Heart left ventricle (tissue), 16 donors: Measurements from ENCODE around the gene TRPM3. TPM values are rescaled to one million over a fixed set of nuclear protein-coding genes. Genes with fewer than 3 reads are reported as not detected.

Experiments
- ATAC-seq, 4 donors: fragments of 200-7000 bp; cut with Tn5 transposase; one replicate each; pipeline ENCODE4 v1.9.1; 2020 to 2022; ENCODE audit warnings: moderate library complexity in 4 of 4, mild to moderate bottlenecking in 3 of 4, moderate number of reproducible peaks in 1 of 4
- DNase-seq, 5 donors: peaks; one replicate each; pipeline ENCODE4 v3.0.0-alpha.2; 2020
- H3K27ac ChIP-seq, 12 donors: fragments of 200-600 bp; sonication (generic) in 4 of 12; one replicate each; pipeline versions ENCODE4 v1.5.0 to v1.8.0; 2016 to 2022; ENCODE audit warnings: mild to moderate bottlenecking in 2 of 12
- H3K27me3 ChIP-seq, 9 donors: fragments of 200-600 bp; sonication (generic) in 2 of 9; one replicate each; pipeline versions ENCODE4 v1.5.1 to v1.8.0; 2016 to 2022; ENCODE audit warnings: mild to moderate bottlenecking in 3 of 9
- H3K36me3 ChIP-seq, 9 donors: fragments of 200-600 bp; sonication (generic) in 2 of 9; one replicate each; pipeline versions ENCODE4 v1.5.0 to v1.8.0; 2018 to 2022; ENCODE audit warnings: mild to moderate bottlenecking in 2 of 9
- H3K4me1 ChIP-seq, 12 donors: fragments of 200-600 bp; sonication (generic) in 4 of 12; one replicate each; pipeline versions ENCODE4 v1.5.0 to v1.8.0; 2016 to 2022; ENCODE audit warnings: mild to moderate bottlenecking in 3 of 12
- H3K4me3 ChIP-seq, 12 donors: fragments of 200-600 bp; sonication (generic) in 4 of 12; one replicate each; pipeline versions ENCODE4 v1.5.0 to v1.8.0; 2017 to 2022; ENCODE audit warnings: mild to moderate bottlenecking in 9 of 12, moderate library complexity in 4 of 12
- H3K9me3 ChIP-seq, 12 donors: fragments of 200-600 bp; sonication (generic) in 4 of 12; one replicate each; pipeline versions ENCODE4 v1.5.0 to v1.8.0; 2016 to 2022; ENCODE audit warnings: mild to moderate bottlenecking in 1 of 12
- CTCF ChIP-seq, 12 donors: fragments of 200-600 bp; sonication (generic) in 4 of 12; IDR thresholded peaks; one replicate each; pipeline versions ENCODE4 v1.5.0 to v1.8.0; 2018 to 2022; ENCODE audit warnings: antibody characterized with exemption in 12 of 12, mild to moderate bottlenecking in 5 of 12
- POLR2A ChIP-seq, 2 donors: fragments of 450-650 bp; IDR thresholded peaks; one replicate each; pipeline ENCODE4 v1.6.1; 2017; ENCODE audit warnings: antibody characterized with exemption in 2 of 2, mild to moderate bottlenecking in 2 of 2, moderate library complexity in 2 of 2
- WGBS, 4 donors: extraction: QIAGEN DNeasy Blood & Tissue Kit in 2 of 4; methylation state at CpG; one replicate each; pipeline versions ENCODE4 v1.1.5 to v1.1.7; 2013 to 2018; 5-methylcytosine and 5-hydroxymethylcytosine counted together
- intact Hi-C, 10 donors: fragments of 100-400 bp; cut with DNase I; formaldehyde crosslinking; loops; one replicate each; pipeline versions ENCODE4 v1.11.1 to v1.14.2; 2022
- polyA plus RNA-seq, 2 donors: library from polyadenylated mRNA; stranded (reverse); fragments of 200-250 nt; gene quantifications; one replicate each; pipeline ENCODE4 v1.2.3, GENCODE V29; 2013
- total RNA-seq, 9 donors: library from RNA; depleted of rRNA in 2 of 9; stranded (reverse); fragments of >200 nt in 2 of 9; fragmentation: NEBNext Ultra II Directional in 3 of 9; extraction: Animal tissue kit (Norgen Biotek cat#: 25700) in 3 of 9; gene quantifications; one replicate each; pipeline versions ENCODE4 v1.1.0 to v1.2.4, GENCODE V29; 2016 to 2023
- donor health status: ischemic (EF 13 %, LVEDD 7.1; RV severe dilation, severe dysfunction).
- donor health status: healthy with polysubstance abuse.
- donor health status: DM: no; HTN: yes; CAD: no.
- donor health status: DM: no; HTN: no; CAD: no.
- donor health status: ischemic (EF 25% LVEDD 6.9; RV normal size, moderate dysfunction).
- donor health status: ischemic (EF 25% LVEDD 5.7; RV mildly dilated, moderate dysfunction).
- donor health status: healthy.
- donor health status: DM: yes; HTN: yes; CAD: no.
- donor health status: ischemic (EF 35%, LVEDD 5.7; RV mildly dilated, moderate dysfunction).
- donor health status: nonischemic (EF 11% LVEDD 7.7; RV severe dilation, severe dysfunction).
- donor health status: DM: yes; HTN: yes; CAD: no.
- donor health status: PGD.
- donor health status: ischemic (EF 29% LVEDD 5.4; RV normal size, mild dysfunction).
- donor health status: nonischemic (EF 23%, LVEDD 6.1; RV moderate dilation, normal function).

The TRPM3 gene
- total and polyA plus RNA-seq, 11 donors: 0.02 to 0.91 (median 0.10) TPM; not detected in 1

- DNase-seq: no peak
- H3K4me1 ChIP-seq: peaks cover 0 to 7% (median 0%) of the 10 kb centered on the region in 12 donors
- TF ChIP-seq POLR2A (IDR thresholded peaks at IDR 0.05) (no peak), CTCF (IDR thresholded peaks at IDR 0.05) (no peak)
- intact Hi-C loops: loop anchor here in 1 of 10 donors (10.0 kb wide), 1 partner anchor 59 kb away; no protein-coding TSS in a partner anchor
- 87 to 91% (median 89%) methylated on average over 7 of the region's 7 CpGs for WGBS, 4 donors
- H3K27ac ChIP-seq: no peak overlapping the region
- H3K4me3 ChIP-seq: no peak overlapping the region
- no peaks in the 10 kb centered on the region for H3K27me3 ChIP-seq
- H3K36me3 ChIP-seq: no peaks in the 10 kb centered on the region
- H3K9me3 ChIP-seq: no peaks in the 10 kb centered on the region
- ATAC-seq: no peak
Measured at GRCh38 chr9:70883963-70884793, 237.2 kb downstream of the TRPM3 start.

- H3K36me3 ChIP-seq: no peaks in the 10 kb centered on the region
- H3K9me3 ChIP-seq: no peaks in the 10 kb centered on the region
- no peak overlapping the region for H3K27ac ChIP-seq
- H3K27me3 ChIP-seq: no peaks in the 10 kb centered on the region
- intact Hi-C loops: loop anchor here in 1 of 10 donors (10.0 kb wide), 1 partner anchor 58 kb away; no protein-coding TSS in a partner anchor
- DNase-seq (no peak), ATAC-seq (no peak)
- H3K4me3 ChIP-seq: no peak overlapping the region
- H3K4me1 ChIP-seq: peaks cover 0 to 7% (median 0%) of the 10 kb centered on the region in 12 donors
- TF ChIP-seq CTCF (IDR thresholded peaks at IDR 0.05) (no peak), POLR2A (IDR thresholded peaks at IDR 0.05) (no peak)
- 64 to 85% (median 72%) methylated on average over 1 of the region's 1 CpG for WGBS, 4 donors
Measured at GRCh38 chr9:70883056-70883455, 238.4 kb downstream of the TRPM3 start.

GRCh38 chr9:70881333-70881732 lies 240.1 kb downstream of the TRPM3 start:
- Histone ChIP-seq H3K9me3 (no peaks in the 10 kb centered on the region), H3K4me3 (no peak overlapping the region), H3K27ac (no peak overlapping the region), H3K27me3 (no peaks in the 10 kb centered on the region), H3K4me1 (peaks cover 0 to 7% (median 0%) of the 10 kb centered on the region in 12 donors), H3K36me3 (no peaks in the 10 kb centered on the region)
- TF ChIP-seq POLR2A (IDR thresholded peaks at IDR 0.05) (no peak), CTCF (IDR thresholded peaks at IDR 0.05) (no peak)
- intact Hi-C loops: loop anchor here in 1 of 10 donors (10.0 kb wide), 1 partner anchor 57 kb away; no protein-coding TSS in a partner anchor
- ATAC-seq (no peak), DNase-seq (no peak)
- 84 to 92% (median 86%) methylated on average over 6 of the region's 6 CpGs for WGBS, 4 donors

- Histone ChIP-seq H3K9me3 (no peaks in the 10 kb centered on the region), H3K36me3 (no peaks in the 10 kb centered on the region), H3K27ac (no peak overlapping the region), H3K4me3 (no peak overlapping the region), H3K27me3 (no peaks in the 10 kb centered on the region), H3K4me1 (peaks cover 0 to 7% (median 0%) of the 10 kb centered on the region in 12 donors)
- intact Hi-C loops: loop anchor here in 1 of 10 donors (10.0 kb wide), 1 partner anchor 56 kb away; no protein-coding TSS in a partner anchor
- DNase-seq (no peak), ATAC-seq (no peak)
- TF ChIP-seq POLR2A (IDR thresholded peaks at IDR 0.05) (no peak), CTCF (IDR thresholded peaks at IDR 0.05) (no peak)
Measured at GRCh38 chr9:70880535-70880934, 240.9 kb downstream of the TRPM3 start.
